Pons (tissue), 1 donor: Measurements from ENCODE around the gene TIMP4.
A peak's percentile ranks its signal among the peaks of the same experiment; 100 is the strongest.

Experiments used
- DNase-seq: peaks from one replicate; pipeline ENCODE4 v3.0.0-alpha.2; 2016; ENCODE audit warnings: low spot score

The TIMP4 gene

GRCh38 chr3:12158387-12159226, at the start of gene TIMP4:
Gene TIMP4 (minus strand): TSS chr3:12158912. CDS start chr3:12158840, 72 bp downstream.
- no peak for DNase-seq

GRCh38 chr3:12205171-12205570, 46.5 kb upstream of the TIMP4 start:
- DNase-seq = no peak

- no peak for DNase-seq
These were observed 43.1 kb upstream of the TIMP4 start for GRCh38 chr3:12201813-12202212.

- DNase-seq = no peak
These were observed 39.6 kb upstream of the TIMP4 start for GRCh38 chr3:12198301-12198700.

- DNase-seq = no peak
These were observed 38.8 kb upstream of the TIMP4 start for GRCh38 chr3:12197475-12197874.

GRCh38 chr3:12196684-12197083, 38.0 kb upstream of the TIMP4 start:
- no peak for DNase-seq

GRCh38 chr3:12195231-12195630, 36.5 kb upstream of the TIMP4 start:
- DNase-seq = no peak

GRCh38 chr3:12194669-12195161, 36.0 kb upstream of the TIMP4 start:
- DNase-seq = no peak

GRCh38 chr3:12194209-12194608, 35.5 kb upstream of the TIMP4 start:
- peak; percentile 39 for DNase-seq

- no peak for DNase-seq
These were observed 34.9 kb upstream of the TIMP4 start for GRCh38 chr3:12193485-12194165.

GRCh38 chr3:12192655-12193484, 34.2 kb upstream of the TIMP4 start:
- DNase-seq = no peak

- no peak for DNase-seq
These were observed 33.5 kb upstream of the TIMP4 start for GRCh38 chr3:12192173-12192572.

- DNase-seq = no peak
These were observed 32.8 kb upstream of the TIMP4 start for GRCh38 chr3:12191559-12191958.

- no peak for DNase-seq
These were observed 32.1 kb upstream of the TIMP4 start for GRCh38 chr3:12190832-12191231.

GRCh38 chr3:12190221-12190807, 31.6 kb upstream of the TIMP4 start:
- no peak for DNase-seq

GRCh38 chr3:12188681-12189287, 30.1 kb upstream of the TIMP4 start:
- DNase-seq = no peak

GRCh38 chr3:12188328-12188648, 29.6 kb upstream of the TIMP4 start:
- DNase-seq = no peak

- peak; percentile 74 for DNase-seq
These were observed 29.0 kb upstream of the TIMP4 start for GRCh38 chr3:12187448-12188327.

- DNase-seq = no peak
These were observed 28.0 kb upstream of the TIMP4 start for GRCh38 chr3:12186515-12187286.

- DNase-seq = no peak
These were observed 27.3 kb upstream of the TIMP4 start for GRCh38 chr3:12186046-12186445.
